K562 (cell line): Measurements from ENCODE around the gene TLR5. TPM values are rescaled to one million over a fixed set of nuclear protein-coding genes. Genes with fewer than 3 reads are reported as not detected.

ENCODE experiments used
- CBX1 ChIP-seq: sonication (generic); IDR thresholded peaks from 2 replicates; pipeline ENCODE4 v1.6.1; 2016; ENCODE audit warnings: antibody characterized with exemption, low read depth, mild to moderate bottlenecking
- HOXB6 ChIP-seq: fragments of 250-450 bp; sonication (Bioruptor Pico); IDR thresholded peaks from 2 replicates; pipeline ENCODE4 v1.5.1; 2022; ENCODE audit warnings: mild to moderate bottlenecking, borderline replicate concordance
- KDM5B ChIP-seq: fragments of 200-600 bp; sonication (generic); IDR thresholded peaks from 2 replicates; pipeline ENCODE4 v1.6.1; 2012; ENCODE audit warnings: low read depth, mild to moderate bottlenecking, moderate library complexity, low read length, control low read depth, inconsistent platforms; ENCODE audit not compliant: insufficient replicate concordance
- MCM5 ChIP-seq: fragments of 450-650 bp; IDR thresholded peaks from 2 replicates; pipeline ENCODE4 v1.6.1; 2016; ENCODE audit warnings: low read depth
- PHTF2 ChIP-seq: fragments of 250-450 bp; sonication (Bioruptor Pico); IDR thresholded peaks from 2 replicates; pipeline ENCODE4 v1.5.0; 2021; ENCODE audit warnings: mild to moderate bottlenecking
- RBM34 ChIP-seq: fragments of 200-400 bp; formaldehyde crosslinking; IDR thresholded peaks from 2 replicates; pipeline ENCODE4 v1.6.1; 2018; ENCODE audit warnings: low read length, borderline replicate concordance; ENCODE audit not compliant: insufficient read depth
- RUNX1 ChIP-seq: sonication (generic); IDR thresholded peaks from 2 replicates; pipeline ENCODE4 v1.6.1; 2016; ENCODE audit warnings: antibody characterized with exemption, low read depth
- YY1 ChIP-seq, 3 experiments: IDR thresholded peaks; 2 replicates each; pipeline ENCODE4 v1.6.1; 2011; ENCODE audit warnings: low read length in 2 of 3, mild to moderate bottlenecking in 2 of 3, moderate library complexity in 2 of 3, borderline replicate concordance in 1 of 3, control low read depth in 1 of 3, low read depth in 1 of 3; ENCODE audit not compliant: insufficient read depth in 3 of 3, insufficient replicate concordance in 2 of 3, control insufficient read depth in 1 of 3, insufficient read length in 1 of 3; ENCODE audit errors: extremely low read depth in 1 of 3
- ZFX ChIP-seq: sonication (generic); formaldehyde crosslinking; IDR thresholded peaks from 2 replicates; pipeline ENCODE4 v1.8.0; 2022; ENCODE audit warnings: mild to moderate bottlenecking, missing genetic modification reagents, moderate library complexity
- ZNF263 ChIP-seq: sonication (generic); formaldehyde crosslinking; IDR thresholded peaks from 2 replicates; pipeline ENCODE4 v1.8.0; 2022; ENCODE audit warnings: mild to moderate bottlenecking, missing genetic modification reagents, borderline replicate concordance
- ZNF717 ChIP-seq: fragments of 250-450 bp; sonication (Bioruptor Pico); IDR thresholded peaks from 2 replicates; pipeline ENCODE4 v1.5.0; 2021
- polyA plus RNA-seq, 8 experiments: library from polyadenylated mRNA; depleted of rRNA in 4 of 8; stranded (reverse) in 5 of 8; unstranded in 3 of 8; fragments of >200 nt; fragmentation: Nextera tagmentation in 2 of 8; fragmentation: Illumina TruSeq in 1 of 8; extraction: Ambion mirVana in 2 of 8; extraction: Trizol in 1 of 8; gene quantifications; 2 replicates each; pipeline versions ENCODE4 v1.2.1 to v1.2.3, GENCODE V29; 2011 to 2014; ENCODE audit warnings: inconsistent platforms in 1 of 8, missing spikeins in 1 of 8
- total RNA-seq, 7 experiments: library from RNA; depleted of rRNA in 6 of 7; stranded (reverse); fragments of >200 nt in 6 of 7; fragmentation: Illumina TruSeq in 2 of 7; extraction: Trizol in 2 of 7; gene quantifications; 2 replicates each; pipeline versions ENCODE4 v1.2.1 to v1.2.3, GENCODE V29; 2011 to 2021; ENCODE audit warnings: low replicate concordance in 1 of 7
- TF ChIP-seq, protein P1 (sequence below): sonication (generic); formaldehyde crosslinking; IDR thresholded peaks from 2 replicates; pipeline ENCODE4 v1.8.0; 2022; ENCODE audit warnings: mild to moderate bottlenecking, missing genetic modification reagents
- TF ChIP-seq, protein P2 (sequence below): fragments of 450-650 bp; IDR thresholded peaks from 2 replicates; pipeline ENCODE4 v1.6.1; 2017; ENCODE audit warnings: antibody characterized with exemption
- TF ChIP-seq, protein P3 (sequence below): fragments of 200-400 bp; formaldehyde crosslinking; IDR thresholded peaks from 2 replicates; pipeline ENCODE4 v1.6.1; 2017; ENCODE audit warnings: mild to moderate bottlenecking, low read depth, low read length, moderate library complexity

TLR5 gene
- total and polyA plus RNA-seq, 9 of the 15 experiments (the other 6 are each of a cell fraction or from before 2014, with no cell fraction given), result 0.93 to 7.4 (median 1.9) TPM

DNA sequence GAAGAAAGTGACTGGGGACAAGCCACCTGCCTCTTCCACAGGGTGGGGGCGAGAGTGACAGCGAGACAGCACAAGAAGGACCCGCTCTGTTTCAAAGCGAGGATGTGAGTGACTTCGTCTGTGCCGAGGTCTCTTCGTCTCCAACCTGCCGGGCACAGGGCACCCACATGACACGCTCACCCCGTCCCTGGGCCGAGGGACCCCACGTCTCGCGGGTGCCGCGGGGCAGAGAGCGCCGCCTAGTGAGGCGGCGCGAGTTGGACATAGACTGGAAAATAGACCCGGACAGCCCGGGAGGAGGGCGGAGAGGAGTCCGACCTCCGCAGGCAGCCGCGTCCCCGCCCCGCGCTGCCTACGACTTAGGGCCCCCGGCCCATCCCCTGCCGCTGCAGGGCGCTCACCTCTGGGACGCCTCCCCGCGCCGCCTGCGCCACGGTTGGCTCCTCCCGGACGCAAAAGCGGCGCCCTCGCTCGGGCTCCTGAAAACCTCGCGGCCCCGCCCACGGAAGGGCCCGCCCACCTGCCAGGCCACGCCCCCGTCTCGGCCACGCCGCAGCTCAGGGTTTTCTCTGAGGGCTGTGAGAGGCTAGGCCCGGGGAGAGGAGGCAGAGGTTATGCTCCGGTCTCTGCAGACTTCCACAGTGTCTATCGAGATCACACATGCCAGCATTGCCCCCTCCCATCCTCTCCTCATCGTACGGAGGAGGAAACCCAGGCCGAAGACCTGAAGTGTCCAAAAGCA is at the start of gene TLR5 (continued):
- TF ChIP-seq KDM5B, result peak; percentile 73
- TF ChIP-seq CBX1, result peak; percentile 52
- no peak for TF ChIP-seq RUNX1
- no peak for TF ChIP-seq MCM5
- TF ChIP-seq, protein P1, sequence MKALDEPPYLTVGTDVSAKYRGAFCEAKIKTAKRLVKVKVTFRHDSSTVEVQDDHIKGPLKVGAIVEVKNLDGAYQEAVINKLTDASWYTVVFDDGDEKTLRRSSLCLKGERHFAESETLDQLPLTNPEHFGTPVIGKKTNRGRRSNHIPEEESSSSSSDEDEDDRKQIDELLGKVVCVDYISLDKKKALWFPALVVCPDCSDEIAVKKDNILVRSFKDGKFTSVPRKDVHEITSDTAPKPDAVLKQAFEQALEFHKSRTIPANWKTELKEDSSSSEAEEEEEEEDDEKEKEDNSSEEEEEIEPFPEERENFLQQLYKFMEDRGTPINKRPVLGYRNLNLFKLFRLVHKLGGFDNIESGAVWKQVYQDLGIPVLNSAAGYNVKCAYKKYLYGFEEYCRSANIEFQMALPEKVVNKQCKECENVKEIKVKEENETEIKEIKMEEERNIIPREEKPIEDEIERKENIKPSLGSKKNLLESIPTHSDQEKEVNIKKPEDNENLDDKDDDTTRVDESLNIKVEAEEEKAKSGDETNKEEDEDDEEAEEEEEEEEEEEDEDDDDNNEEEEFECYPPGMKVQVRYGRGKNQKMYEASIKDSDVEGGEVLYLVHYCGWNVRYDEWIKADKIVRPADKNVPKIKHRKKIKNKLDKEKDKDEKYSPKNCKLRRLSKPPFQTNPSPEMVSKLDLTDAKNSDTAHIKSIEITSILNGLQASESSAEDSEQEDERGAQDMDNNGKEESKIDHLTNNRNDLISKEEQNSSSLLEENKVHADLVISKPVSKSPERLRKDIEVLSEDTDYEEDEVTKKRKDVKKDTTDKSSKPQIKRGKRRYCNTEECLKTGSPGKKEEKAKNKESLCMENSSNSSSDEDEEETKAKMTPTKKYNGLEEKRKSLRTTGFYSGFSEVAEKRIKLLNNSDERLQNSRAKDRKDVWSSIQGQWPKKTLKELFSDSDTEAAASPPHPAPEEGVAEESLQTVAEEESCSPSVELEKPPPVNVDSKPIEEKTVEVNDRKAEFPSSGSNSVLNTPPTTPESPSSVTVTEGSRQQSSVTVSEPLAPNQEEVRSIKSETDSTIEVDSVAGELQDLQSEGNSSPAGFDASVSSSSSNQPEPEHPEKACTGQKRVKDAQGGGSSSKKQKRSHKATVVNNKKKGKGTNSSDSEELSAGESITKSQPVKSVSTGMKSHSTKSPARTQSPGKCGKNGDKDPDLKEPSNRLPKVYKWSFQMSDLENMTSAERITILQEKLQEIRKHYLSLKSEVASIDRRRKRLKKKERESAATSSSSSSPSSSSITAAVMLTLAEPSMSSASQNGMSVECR (CRISPR knock-in tag), result peak; percentile 88
- no peak for TF ChIP-seq ZNF717 (CRISPR knock-in tag)
- peak; percentile 99 for TF ChIP-seq ZNF263 (CRISPR knock-in tag)
- peak; percentile 93 for TF ChIP-seq ZFX
- TF ChIP-seq, protein P2, sequence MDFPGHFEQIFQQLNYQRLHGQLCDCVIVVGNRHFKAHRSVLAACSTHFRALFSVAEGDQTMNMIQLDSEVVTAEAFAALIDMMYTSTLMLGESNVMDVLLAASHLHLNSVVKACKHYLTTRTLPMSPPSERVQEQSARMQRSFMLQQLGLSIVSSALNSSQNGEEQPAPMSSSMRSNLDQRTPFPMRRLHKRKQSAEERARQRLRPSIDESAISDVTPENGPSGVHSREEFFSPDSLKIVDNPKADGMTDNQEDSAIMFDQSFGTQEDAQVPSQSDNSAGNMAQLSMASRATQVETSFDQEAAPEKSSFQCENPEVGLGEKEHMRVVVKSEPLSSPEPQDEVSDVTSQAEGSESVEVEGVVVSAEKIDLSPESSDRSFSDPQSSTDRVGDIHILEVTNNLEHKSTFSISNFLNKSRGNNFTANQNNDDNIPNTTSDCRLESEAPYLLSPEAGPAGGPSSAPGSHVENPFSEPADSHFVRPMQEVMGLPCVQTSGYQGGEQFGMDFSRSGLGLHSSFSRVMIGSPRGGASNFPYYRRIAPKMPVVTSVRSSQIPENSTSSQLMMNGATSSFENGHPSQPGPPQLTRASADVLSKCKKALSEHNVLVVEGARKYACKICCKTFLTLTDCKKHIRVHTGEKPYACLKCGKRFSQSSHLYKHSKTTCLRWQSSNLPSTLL, result no peak
- no peak for TF ChIP-seq HOXB6 (CRISPR knock-in tag)
- TF ChIP-seq YY1 (IDR thresholded peaks at IDR 0.05; ENCODE audit: borderline replicate concordance in 1 of 3, control insufficient read depth in 1 of 3, extremely low read depth in 1 of 3, insufficient read depth in 3 of 3, insufficient read length in 1 of 3, insufficient replicate concordance in 2 of 3, low read depth in 1 of 3, low read length in 2 of 3), result peak in 1 of 3 experiments; percentile 26
- TF ChIP-seq RBM34, result no peak
- TF ChIP-seq PHTF2, result no peak
- TF ChIP-seq, protein P3, sequence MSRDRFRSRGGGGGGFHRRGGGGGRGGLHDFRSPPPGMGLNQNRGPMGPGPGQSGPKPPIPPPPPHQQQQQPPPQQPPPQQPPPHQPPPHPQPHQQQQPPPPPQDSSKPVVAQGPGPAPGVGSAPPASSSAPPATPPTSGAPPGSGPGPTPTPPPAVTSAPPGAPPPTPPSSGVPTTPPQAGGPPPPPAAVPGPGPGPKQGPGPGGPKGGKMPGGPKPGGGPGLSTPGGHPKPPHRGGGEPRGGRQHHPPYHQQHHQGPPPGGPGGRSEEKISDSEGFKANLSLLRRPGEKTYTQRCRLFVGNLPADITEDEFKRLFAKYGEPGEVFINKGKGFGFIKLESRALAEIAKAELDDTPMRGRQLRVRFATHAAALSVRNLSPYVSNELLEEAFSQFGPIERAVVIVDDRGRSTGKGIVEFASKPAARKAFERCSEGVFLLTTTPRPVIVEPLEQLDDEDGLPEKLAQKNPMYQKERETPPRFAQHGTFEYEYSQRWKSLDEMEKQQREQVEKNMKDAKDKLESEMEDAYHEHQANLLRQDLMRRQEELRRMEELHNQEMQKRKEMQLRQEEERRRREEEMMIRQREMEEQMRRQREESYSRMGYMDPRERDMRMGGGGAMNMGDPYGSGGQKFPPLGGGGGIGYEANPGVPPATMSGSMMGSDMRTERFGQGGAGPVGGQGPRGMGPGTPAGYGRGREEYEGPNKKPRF, result no peak
